MV-4-11 (cell line): ENCODE measurements around the gene OCA2.
"Not testable (repeated sequence)": the region's sequence is repeated elsewhere in the genome, so short reads cannot be mapped to it uniquely, and the experiment has no call there.

ENCODE experiments used
- DNase-seq: peaks from one replicate; lab custom pipeline; 2025; lab: John Stamatoyannopoulos, UW

Gene OCA2

DNA sequence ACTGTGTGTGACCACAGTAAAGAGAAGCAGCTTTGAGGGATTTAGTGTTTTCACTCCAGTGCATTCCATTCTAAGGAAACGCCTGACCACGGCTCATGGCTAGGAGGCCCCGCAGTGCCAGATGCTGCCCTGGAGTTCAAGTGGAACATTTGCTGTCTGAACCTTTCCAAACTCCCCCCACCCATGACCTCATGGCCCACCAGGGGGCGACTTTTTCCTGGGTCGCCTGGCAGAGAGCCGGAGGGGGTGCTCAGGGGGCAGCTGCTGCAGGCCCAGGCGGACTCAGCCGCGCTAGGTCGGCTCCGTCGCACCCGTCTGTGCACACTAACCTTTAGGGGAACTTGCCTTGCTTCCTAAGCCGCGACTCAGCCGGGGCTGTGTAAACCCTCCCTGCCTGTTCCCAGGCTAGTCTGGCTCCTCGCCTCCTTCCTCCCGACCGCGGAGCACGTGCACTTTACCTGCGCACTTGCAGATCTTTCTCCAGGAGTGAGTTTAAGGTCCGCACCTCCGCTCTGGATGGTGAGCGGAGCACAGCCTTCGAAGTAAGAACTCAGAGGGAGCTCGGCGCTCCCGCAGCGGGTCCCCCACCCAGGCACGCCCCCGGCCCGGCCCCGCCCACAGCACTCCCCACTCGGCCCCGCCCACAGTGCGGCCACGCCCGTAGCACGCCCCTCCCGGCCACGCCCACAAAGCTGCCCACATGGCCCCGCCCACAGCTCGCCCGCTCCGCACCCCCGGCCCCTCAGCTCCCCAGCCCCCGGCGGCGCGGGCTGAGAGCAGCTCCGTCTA, at the start of gene OCA2:
TSS of gene OCA2 (minus strand) at position 550 of the 789 bp plus-strand sequence. CDS start 17,441 bp downstream, outside the sequence.
- peak; percentile 32 for DNase-seq

DNA sequence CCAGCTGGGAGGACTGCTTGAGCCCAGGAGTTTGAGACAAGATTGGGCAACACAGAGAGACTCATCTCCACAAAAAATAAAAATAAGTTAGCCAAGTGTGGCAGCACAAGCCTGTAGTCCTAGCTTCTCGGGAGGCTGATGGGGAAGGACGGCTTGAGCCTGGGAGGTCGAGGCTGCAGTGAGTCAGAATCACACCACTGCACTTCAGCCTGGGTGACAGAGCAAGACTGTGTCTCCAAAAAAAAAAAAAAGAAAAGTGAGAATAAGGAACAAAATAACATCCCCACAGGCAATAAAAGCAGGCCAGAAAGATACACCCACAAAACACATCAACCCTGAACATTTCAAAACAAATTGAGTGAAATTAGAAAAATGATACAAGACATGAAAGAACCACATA, 48.7 kb upstream of the OCA2 start:
- peak; percentile 9 for DNase-seq

DNA sequence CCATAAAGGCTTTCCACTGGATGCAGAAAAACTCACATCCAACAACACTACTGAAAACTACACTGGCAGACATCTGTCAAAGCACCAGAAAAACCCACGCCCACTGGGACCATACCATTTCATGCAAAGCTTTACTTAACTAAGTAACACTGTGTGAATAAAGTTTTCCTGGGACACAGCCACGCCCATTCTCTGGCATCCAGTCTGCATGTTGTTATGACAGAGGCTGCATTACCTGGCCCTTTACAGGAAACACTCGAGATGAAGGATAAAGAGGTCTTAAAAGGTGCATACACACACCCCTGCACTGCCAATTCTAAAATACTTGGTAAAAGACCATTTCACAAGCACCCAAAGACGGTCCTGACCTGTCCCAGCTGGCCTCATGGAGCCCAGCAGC, 46.3 kb upstream of the OCA2 start:
- not testable (repeated sequence) for DNase-seq

DNA sequence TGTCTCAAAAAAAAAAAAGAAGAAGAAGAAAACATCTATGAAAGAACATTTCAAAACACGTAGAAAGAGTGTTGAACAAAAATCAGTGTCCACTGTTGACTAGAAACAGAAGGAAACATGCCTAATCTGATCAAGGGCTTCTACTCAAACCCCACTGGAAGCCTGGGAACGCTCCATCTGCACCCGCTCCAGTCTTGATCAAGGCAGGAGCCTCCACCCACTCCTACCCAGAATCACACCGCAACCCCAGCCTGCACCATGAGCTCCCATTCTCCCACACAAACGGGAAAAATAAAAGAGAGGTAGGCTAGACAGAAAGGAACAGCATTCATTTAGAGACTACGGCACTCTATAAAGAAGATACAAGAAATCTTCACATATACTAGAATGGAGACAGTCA, 40.9 kb upstream of the OCA2 start:
- DNase-seq: no peak

DNA sequence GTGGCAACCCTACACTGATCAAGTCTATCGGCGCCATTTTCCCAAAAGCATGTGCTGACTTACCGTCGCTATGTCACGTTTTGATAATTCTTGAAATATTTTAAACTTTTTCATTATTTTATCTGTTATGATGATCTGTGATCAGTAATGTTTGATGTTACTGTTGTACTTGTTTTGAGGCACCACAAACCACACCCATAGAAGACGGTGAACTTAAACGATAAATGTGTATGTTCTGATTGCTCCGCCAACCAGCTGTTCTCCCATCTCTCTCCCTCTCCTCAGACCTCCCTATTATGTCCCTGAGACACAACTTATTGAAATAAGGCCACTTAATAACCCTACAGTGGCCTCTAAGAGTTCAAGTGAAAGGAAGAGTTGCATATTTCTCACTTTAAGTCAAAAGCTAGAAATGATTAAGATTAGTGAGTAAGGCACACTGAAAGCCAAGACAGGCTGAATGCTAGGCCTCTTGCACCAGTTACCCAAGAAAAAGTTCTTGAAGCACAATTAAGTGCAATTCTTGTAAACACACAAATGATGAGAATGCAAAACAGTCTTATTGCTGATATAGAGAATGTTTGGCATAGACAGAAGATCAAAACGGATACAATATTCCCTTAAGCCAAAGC, 38.4 kb upstream of the OCA2 start:
- DNase-seq: not testable (repeated sequence)

DNA sequence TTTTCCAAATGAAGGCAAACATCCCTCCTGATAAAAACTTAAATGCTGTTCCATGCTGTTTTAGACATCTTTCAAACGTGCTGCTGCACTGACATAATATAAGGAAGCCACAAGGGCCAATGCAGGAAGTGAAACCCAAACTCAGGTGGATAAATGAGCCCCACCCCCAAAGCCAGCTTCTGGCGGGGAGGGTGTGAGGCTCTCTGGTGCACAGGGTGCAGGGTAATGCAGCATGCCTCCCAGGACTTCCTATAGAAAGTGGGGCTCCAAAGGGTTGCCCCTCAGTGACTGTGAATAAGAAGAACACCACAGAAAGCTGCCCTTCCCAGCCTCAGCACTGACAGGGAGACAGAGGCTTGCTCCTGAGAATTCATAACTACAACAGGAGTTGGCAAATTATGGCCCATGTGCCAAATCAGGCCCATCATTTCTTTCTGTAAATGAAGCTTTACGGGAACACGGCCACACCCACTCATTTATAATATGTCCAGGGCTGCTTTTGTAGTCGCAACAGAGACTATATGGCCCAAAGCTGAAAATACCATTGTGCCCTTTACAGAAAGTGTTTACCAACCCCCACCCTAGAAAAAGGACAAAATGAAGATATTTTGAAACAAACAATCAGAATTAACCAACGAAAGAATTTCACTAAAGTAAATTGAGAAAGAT, 37.3 kb upstream of the OCA2 start:
- DNase-seq: peak; percentile 25

DNA sequence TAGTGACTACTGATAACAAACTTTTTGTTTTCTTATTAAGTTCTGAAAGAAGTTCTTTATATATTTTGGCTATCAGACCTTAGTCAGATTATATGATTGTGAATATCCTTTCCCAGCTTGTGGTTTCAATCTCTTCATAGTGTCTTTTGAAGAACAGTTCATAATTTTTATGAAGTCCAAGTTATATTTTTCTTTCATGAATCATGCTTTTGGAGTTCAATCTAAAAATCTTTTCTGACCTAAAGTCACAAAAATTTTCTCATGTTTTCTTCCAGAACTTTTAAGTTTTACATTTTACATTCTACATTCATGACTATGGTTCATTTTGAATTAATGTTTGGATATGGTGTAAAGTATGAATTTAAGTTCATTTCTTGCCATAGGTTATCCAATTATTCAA, 34.2 kb upstream of the OCA2 start:
- no peak for DNase-seq

DNA sequence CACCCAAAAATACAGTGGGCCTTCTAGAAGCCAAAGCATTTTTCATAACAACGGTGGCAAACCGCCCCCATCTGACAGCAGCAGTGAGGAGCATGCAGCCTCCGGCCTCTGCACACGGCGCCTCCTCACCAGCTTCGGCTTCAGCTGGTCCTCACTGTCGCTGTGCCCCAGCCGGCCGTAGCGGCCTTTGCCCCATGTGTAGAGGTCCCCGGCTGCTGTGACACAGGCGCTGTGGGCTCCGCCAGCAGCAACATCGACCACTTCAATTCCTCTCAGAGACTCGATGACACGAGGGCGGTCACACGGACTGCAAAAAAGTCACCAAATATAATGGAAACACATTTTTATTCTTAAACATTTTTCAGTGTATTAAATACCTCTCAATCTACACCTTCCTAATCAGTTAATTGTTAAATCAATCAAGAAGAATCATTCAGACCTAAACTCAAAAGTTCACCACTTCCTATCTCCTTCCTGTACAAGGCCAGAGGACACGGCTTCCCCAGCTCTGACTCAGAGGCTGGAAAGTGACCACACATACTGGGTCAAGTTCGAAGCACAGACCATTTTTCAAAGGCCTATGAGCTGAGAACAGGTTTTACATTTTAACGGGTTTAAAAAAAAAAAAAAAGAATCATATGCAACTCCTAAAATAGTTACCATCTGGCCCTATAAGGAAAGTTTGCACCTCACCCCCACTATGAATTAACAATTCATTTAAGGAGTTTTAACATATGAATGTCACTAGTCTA, 33.6 kb upstream of the OCA2 start:
- DNase-seq: no peak

DNA sequence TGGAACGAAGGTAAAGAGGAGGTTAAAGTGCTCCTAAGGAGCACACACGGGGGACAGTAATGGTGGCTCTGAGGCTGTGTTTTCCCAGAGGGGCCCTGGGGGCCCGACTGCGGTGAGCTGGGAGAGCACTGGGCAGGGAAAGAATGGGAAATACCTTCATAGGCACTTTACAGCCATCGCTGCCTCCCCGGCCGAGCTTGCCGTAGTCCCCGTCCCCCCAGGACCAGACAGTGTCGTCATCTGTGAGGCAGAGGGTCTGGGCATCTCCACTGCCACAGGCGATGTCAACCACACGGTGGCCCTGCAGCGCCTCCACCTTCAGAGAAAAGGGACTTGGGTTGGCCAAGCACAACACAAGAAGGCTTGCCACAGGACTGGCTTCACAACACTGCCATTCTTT, 32.8 kb upstream of the OCA2 start:
- no peak for DNase-seq

DNA sequence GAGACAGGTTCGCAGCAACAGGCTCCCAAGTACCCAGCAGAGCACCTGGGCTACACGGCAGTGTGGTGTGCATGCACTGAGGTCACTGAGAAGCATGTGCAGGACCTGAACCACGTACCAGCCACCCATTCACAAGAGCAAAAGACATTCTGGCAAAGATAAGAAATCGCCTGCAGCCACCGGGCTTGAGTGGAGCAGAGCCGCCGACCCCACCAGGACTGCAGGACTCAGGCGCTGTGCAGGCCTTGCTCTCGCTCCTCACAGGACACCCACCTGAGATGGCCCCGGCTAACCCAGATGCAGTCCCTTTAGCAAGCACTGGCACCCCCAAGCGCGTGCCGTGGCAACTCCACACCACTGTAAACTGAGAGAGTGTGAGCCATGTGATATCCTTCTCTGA, 32.3 kb upstream of the OCA2 start:
- DNase-seq: no peak

DNA sequence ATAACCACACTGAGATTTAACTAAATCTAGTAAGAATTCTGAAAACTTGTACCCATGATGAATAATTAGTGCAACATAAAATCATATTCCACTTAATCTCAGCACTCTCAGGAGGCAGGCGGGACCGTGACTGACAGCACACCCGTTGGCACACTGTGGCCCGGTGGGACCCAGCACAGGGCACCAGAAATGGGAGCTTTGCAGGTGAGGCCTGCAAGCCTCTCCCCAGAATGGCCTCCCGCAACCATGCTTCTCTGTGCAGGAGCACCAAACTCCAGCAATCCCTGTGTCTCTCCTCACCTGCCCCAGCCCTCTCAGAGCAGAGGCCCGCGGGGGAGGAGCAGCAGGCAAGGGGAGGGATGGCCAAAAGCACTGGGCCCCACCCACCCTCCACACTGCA, 31.5 kb upstream of the OCA2 start:
- DNase-seq: no peak

DNA sequence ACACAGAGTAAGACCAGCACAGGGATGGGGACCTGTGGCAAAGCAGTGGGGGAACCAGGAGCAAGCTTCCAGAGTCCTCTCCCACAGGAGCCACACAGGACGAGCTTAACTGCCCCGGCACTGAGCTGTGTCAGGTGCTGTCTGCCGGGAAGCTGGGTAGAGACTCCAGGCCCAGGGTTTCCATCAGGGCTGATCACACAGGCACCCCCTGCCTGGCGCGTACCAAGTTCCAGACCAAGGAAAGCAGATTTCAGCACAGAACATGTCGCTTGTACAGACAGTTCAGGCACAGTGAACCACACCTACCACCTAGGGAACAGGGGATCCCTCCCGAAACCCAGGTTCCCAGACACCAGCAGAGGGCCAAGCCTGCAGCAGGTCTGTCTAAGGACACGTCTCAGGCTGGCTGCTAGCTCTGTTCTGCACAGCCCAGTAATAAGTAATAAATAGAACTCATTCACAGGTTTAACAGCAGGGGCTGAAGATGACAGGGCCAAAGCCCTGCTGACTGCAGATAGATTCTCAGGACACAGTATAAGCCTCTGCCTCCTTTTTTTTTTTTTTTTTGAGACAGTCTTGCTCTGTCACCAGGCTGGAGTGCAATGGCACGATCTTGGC, 30.2 kb upstream of the OCA2 start:
- no peak for DNase-seq

DNA sequence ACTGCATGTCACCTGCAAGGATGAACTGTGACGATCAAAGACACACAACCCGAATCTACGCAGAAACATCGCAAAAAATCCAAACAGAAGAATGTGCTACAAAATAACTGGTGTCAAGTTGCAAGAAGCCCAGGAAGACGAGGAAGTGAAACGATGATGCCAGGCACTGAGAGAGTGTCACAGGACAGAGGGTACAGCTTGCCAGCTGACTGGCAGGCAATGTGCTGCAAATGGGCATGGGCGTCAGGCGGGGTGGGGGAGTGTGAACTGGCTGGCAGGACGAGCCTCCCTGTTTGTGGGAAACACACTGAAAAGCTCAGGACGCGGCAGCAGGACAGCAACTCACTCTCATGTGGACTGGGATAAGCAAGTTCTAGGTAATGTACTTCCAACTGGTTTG, 28.9 kb upstream of the OCA2 start:
- peak; percentile 81 for DNase-seq

DNA sequence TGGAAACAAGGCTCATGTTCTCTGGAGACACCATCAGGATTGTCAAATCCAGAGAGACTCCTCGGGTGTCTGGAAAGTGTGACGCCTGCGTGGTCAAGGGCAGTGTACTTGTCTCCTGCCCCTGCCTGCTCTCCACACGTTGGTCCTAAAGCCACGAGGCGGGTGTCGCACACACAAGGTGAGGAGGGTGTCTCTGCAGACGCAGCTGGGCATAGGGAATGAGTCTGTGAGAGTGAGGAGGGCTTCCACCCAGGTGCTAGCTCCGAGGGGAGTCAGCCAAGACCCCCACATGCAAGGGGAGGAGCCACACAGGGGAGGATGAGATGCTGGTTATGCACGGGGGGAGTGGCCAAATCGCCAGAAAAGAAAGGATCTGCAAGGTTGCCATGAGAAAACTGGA, 27.9 kb upstream of the OCA2 start:
- DNase-seq: no peak

DNA sequence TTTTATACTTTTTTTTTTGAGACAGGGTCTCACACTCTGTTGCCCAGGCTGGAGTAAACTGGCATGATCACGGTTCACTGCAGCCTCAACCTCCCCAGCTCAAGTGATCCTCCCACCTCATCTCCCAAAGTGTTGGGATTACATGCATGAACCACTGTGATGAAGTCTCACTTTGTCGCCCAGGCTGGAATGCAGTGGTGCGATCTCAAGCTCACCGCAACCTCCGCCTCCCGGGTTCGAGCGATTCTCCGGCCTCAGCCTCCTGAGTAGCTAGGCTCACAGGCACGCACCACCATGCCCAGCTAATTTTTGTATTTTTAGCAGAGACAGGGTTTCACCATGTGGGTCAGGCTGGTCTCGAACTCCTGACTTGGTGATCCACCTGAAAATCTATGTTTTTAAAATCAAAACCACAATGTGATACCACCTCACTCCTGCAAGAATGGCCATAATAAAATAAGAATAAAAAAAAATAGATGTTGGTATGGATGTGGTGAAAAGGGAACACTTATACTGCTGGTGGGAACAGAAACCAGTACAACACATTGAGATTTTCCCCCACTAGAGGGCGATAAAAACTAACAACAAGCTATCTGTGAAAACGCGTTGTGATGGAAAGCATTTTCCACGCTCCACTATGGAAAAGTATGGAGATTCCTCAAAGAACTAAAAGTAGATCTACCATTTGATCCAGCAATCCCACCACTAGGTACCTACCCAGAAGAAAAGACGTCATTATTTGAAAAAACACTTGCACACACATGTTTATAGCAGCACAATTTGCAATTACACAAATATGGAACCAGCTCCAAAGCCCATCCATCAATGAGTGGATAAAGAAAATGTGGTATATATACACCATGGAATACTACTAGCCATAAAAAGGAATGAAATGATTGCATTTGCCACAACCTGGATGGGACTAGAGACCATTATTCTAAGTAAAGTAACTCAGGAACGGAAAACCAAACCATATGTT, 26.8 kb upstream of the OCA2 start:
- peak; percentile 47 for DNase-seq

DNA sequence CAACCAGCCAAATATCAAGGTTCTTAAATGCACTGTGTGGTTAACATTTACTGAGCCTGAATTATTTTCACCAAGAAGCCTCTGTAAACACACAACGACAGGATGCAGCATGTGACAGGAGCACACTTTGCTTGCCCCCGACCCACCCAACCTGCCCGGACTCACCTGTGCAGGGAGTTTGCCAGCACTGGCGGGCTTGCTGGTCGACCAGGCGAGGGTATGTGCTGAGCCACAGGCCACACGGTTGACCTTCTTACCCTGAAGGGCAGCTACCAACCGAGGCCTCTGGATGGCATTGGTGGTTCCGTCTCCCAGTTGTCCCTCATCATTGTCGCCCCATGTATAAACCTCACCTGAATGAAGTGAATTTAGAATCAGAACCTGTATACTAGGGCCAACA, 25.7 kb upstream of the OCA2 start:
- DNase-seq: no peak

DNA sequence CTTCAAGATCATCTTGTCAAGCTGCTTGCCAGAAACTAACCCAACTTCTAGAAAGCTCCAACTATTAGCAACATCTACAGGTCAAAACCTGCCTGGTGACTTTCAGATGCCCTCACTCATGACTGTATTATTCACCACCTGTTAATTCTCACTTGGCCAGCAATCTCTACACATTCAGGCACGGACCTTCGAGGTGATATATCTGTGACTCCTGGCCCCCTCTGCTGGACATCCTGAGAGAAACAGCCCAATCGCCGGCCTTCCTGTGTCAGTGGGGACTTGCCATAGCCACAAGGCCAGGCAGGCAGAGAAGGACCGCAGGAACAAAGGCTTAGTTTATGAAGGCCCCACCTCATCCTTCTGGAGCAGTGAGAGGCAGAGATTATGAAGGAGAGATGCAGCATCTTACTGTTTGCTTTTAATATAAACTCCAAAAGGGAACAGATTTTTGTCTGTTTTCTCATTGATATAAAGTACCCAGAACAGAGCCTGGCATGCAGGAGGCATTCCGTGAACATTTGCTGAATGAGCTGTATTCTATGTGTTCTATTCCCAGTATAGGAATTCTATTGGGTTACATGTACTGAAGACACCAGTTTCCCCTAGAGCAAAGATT, 24.4 kb upstream of the OCA2 start:
- DNase-seq: peak; percentile 51

DNA sequence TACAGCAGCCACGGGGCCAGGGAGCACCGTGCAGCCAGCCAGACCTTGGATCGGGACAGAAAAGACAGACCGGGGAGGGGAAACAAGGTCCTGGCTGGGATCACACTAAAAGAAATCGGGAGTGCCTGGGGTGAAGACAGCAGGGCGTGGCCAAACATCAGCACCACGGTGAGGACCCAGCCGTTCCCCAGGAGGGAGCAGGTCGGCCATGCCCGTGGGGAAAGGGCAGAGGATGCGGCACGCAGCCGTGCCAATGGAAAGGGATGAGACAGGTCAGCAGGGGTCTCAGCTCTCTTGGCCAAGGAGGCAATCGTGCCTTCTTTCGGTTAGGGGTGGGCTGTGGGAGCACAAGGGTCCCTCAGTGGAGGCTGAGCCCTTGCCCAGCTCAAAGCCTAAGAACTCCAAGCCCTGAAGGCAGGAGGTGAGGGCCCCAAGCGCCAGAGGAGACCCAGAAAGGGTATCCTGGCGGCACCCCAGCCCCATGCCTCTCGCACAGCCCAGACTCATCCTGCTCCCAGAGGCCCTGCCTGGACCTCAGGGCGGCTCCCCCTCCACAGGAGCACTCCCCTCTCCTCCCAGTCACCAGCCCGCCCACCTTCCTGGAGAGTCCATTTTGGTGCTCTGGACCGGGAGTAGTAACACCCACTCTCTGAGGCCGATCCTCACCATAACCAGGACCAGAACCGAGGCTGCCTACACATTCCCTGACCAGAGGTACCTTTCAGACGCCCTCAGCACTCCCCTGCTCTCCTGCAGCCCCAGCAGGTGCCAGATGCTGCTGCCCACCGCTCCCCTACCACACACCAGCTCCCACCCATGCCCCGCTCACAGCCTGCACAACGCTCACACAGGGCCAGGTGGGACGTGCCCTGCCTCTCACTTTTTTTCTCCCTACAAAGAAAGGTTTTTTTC, 23.2 kb upstream of the OCA2 start:
- DNase-seq: no peak

DNA sequence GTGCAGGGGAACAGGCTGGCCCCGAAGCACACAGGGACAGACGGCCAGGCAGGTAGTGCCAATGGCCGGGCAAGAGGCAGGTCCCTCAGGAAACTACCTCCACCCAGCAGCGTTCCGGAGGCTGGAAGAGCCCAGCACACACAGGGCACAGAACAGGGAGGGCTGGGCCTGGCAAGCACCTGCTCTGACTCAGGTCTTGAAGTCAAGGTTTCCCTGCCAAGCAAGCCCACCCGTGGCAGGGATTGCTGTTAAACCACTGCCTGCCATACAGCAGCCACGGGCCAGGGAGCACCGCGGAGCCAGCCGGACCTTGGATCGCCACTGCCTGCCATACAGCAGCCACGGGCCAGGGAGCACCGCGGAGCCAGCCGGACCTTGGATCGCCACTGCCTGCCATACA, 22.5 kb upstream of the OCA2 start:
- not testable (repeated sequence) for DNase-seq

DNA sequence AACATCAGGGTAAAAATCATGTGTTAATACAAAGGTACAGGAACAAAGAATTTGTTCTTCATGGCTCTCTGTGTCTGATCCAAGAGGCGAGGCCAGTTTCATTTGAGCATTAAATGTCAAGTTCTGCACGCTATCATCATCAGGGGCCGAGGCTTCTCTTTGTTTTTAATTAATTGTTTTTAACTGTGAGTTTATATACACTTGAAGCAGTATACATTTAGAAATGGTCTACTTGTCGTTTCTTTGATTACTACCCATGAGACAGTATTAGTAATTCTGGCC, 21.2 kb upstream of the OCA2 start:
- DNase-seq: no peak
